IPS-NIHi7 (cell line): Measurements from ENCODE around the gene PREB.

Experiments
- DNase-seq: peaks from one replicate; pipeline ENCODE4 v3.0.0; 2012; ENCODE audit warnings: mixed read lengths; ENCODE audit errors: extremely low spot score

Gene PREB

GRCh38 chr2:27152796-27153464 is 18.5 kb upstream of the PREB start:
- no peak for DNase-seq

DNA sequence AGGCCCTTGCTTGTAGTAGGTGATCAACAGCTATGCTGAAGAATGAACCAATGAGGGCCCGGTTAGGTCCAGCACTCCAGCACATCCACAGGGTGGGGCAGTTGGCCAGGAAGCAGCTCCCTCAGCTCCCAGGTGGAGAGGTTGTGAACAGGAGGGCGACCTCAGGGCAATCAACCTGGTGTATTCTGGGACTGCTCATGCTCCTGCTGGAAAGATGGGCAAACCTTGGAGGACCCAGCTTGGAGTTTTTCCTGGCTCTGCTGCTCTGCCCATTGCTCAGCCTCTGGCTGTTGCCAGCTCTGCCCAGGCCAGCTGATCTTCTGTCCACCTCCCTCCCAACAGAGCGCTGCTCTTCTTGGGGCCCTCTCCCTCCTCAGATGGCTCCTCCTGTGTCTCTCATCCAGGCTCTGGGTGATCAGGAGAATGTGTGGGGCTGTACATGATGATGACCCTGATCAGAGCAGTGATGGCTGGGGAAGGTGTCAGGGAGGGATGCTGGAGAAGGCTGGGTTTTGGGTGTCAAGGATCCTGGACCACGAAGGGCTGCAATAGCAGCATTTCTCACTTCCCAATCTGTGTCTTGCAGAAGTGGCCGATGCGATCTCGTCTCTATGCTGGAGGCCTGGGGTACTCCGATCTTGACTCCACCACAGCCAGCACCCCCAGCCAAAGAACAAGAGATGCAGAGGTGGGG is 17.8 kb upstream of the PREB start:
- peak; percentile 64 for DNase-seq

DNA sequence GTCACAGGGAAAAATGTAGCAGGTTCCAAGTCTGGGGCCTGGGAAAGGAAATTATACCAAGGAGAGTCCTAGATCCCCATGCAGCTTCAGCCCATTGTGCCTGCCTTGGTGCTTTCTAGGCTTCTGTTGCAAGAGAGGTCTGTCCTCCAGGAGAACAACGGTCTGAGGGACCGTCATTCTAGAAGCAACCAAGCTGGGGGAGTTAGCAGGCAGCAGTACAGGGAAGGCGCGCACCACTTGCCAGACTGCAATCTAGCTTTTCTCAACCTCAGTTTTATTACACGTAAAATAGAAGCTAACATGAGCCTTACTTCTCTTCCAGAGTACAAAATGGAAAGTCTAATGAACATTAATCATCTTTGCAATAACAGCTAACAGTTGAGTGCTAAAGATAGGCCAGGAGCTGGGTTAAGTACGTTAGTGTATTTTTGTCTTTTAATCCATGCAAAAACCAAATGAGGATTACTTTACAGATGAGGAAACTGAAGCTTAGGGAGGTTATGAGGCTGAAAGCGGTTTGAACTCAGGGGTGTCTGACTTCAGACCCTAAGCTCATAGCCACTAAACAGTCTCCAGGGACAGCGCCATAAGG is 16.3 kb upstream of the PREB start:
- no peak for DNase-seq

DNA sequence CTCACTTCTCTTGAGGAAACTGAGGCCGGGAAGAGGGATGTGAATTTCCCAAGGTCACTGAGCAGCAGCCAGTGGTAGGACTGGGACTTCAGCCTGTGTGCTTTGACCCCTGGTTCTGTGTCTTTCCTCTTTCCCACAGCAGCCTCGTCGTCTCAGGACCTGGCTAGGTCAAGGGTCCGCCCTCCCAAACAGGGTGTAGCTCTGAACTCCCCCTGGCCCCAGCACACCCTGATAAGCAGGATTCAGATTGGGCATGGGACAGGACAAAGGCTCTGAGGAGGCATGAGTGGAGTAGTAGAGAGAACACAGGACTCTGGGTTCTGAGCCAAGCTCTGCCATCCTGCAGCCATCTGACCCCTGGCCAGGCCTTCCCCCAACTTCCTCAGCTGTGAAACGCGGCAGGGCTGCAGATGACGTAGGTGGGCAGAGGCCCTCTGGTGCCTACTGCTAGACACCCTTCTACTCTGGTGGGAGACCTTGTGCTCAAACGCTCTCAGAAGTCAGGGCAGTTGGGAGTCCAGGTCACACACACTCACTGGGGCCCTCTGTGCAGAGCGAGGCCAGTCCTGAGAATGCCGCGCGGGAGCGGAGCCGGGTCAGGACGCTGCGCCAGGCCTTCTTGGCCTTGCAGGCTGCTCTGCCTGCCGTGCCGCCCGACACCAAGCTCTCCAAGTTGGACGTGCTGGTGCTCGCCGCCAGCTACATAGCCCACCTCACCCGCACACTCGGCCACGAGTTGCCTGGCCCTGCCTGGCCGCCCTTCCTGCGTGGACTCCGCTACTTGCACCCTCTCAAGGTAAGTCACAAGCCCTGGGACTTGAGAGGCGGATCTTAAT is 15.4 kb upstream of the PREB start:
- no peak for DNase-seq

DNA sequence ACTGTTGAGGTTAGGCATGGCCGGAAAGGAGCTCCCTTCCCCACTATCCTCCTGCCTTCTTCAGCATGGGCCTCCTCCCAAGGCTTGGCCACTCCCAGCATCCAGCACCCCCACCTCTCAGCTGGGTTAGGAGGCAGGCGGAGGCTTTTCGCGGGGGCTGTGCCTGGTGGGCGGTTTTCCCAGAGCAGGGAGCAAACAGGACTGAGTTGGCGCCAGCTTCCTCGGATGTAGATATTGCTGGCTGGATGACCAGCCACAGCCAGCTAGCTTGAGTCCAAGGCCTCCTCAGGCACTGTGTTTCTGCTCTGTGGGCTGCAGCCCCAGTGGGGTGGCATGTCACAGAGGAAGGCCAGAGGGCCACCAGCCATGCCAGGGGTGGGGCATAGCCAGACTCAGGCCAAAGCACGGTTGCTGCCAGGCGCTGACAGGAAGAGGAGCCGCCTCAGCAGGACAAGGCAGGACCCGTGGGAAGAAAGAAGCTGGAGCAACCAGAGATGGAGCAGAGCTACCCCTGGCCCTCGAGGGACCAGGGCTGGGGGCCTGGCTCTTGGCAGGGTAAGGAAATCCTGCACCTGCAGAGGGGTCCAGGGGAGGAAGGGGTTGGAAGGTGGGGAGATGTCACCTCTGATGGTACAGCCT is 14.5 kb upstream of the PREB start, which contains the start of gene TCF23:
Gene TCF23, plus strand, starts transcription at position 204 of the 639 bp plus-strand sequence. Its CDS starts 130 bp downstream, at position 334.
- no peak for DNase-seq

DNA sequence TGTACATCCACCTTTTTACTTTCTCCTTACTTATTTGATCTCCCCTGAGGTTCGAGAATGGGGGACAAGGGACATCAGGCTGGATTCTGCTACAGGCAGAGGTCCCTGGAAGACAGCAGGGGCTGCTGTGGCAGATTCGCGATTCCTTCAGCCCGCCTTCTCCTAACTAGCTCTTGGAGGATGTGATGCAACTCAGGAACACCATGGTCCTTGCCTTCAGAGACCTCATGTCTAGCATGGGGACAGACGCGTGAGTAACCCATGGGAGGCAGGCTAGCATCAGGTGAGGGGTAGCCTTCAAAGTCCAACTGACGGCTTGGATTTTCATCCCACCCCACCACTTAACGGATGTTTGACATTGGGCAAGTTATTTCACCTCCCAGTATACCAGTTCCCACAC is 13.5 kb upstream of the PREB start:
- no peak for DNase-seq

DNA sequence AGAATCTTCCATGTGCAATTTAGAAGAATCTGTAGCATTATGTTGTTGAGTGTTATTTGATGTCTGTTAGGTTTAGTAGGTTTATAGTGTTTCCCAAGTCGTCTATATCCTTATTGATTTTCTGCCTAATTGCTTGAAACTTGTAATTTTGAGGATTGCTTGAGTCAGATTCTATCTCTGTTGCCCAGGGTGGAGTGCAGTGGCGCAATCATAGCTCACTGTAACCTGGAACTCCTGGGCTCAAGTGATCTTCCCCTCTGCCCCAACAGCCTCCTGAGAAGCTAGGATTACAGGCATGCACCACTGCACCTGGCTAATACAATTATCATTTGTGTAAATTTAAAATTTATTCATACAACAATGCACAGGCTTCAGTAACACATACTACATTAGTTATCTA is 11.2 kb upstream of the PREB start:
- DNase-seq: no peak

DNA sequence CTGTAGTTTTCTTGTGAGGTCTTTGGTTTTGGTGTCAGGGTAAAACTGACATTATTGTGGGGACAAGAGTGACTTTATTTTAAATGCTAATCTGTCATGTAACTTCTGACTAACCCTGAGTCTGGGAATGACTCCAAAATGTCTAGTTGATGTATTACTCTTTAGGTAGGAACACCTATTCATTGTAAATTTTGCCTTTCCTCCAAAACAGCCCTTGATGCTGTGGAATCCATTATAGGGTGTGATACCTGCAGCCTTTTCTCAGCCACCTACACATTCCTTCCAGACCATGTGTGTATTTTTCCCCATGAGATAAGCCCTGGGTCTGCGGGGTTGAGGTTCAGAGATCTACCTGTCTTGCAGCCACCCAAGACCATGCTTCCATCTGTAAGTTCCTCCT is 8.8 kb upstream of the PREB start:
- no peak for DNase-seq

- no peak for DNase-seq
Observed at GRCh38 chr2:27139310-27139709, 4.9 kb upstream of the PREB start, which contains the start of gene PRR30. Gene PRR30, minus strand, starts transcription at chr2:27139410. Its CDS starts 1,081 bp downstream, at chr2:27138329.

- no peak for DNase-seq
Observed at GRCh38 chr2:27138111-27138510, 3.7 kb upstream of the PREB start.

GRCh38 chr2:27137322-27137935 is 3.0 kb upstream of the PREB start:
- no peak for DNase-seq

DNA sequence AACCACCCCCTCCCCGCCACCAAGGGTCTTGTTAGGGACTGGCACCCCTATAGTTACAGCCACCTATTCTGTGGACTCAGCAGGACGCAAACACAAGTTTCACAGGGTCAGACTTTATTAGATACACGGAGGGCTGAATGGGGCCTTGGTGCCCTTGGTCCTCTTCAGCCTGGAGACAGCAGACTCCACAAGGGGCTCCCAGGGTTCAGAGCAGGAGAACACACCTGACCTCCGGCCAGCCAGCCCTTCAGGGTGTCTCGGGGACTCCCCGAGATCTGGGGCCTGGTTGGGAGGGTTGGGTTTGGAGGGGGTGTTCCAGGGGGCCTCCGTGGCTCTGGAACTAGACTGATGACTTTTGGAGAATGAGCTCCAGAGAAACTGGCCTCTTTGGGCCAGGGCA is 2.3 kb upstream of the PREB start:
- no peak for DNase-seq

- no peak for DNase-seq
Observed at GRCh38 chr2:27135478-27135955, 1.1 kb upstream of the PREB start.

DNA sequence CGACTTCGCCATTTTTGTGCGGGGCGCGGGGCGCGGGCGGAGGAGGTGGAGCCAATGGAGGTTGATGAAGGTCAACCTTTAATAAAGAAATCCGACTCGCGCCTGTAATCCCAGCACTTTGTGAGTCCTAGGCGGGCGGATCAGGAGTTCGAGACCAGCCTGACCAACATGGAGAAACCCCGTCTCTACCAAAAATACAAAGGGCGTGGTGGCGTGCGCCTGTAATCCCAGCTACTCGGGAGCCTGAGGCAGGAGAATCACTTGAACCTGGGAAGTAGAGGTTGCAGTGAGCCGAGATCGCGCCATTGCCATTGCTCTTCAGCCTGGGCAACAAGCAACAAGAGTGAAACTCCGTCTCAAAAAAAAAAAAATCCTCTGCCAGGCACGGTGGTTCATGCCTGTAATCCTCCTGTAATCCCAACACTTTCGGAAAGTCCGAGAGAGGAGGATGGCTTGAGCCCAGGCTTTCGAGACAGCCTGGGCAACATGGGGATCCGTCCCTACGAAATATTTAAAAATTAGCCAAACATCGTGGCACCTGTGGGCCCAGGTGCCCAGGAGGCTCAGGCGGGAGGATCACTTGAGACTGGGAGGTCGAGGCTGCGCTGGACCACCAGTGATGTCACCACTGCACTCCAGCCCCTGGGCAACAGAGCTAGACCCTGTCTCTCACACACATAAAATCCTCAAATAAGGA is 493 bp upstream of the PREB start:
- no peak for DNase-seq

GRCh38 chr2:27133195-27133875 is 1.1 kb downstream of the PREB start:
- DNase-seq: no peak

DNA sequence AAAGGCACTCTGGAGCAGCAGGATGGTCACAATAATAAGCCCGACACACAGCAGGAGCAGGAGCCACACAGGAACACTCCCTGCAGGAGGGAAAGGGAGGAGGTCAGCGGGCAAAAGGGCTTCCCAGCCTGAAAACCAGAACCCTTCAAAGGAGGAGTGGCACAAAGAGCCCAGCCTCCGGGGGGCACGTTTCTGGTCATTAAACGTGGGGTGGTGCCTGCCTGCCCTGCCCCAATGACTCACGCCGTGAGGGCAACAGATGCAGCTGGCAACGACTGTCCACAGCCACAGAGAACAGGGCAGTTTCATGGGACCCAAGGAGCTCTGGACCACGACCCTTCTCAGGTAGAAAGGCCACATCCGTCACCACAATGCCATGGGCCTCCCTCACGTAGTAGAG is 3.0 kb downstream of the PREB start:
- no peak for DNase-seq

GRCh38 chr2:27130396-27130795 is 4.0 kb downstream of the PREB start:
- DNase-seq: no peak

DNA sequence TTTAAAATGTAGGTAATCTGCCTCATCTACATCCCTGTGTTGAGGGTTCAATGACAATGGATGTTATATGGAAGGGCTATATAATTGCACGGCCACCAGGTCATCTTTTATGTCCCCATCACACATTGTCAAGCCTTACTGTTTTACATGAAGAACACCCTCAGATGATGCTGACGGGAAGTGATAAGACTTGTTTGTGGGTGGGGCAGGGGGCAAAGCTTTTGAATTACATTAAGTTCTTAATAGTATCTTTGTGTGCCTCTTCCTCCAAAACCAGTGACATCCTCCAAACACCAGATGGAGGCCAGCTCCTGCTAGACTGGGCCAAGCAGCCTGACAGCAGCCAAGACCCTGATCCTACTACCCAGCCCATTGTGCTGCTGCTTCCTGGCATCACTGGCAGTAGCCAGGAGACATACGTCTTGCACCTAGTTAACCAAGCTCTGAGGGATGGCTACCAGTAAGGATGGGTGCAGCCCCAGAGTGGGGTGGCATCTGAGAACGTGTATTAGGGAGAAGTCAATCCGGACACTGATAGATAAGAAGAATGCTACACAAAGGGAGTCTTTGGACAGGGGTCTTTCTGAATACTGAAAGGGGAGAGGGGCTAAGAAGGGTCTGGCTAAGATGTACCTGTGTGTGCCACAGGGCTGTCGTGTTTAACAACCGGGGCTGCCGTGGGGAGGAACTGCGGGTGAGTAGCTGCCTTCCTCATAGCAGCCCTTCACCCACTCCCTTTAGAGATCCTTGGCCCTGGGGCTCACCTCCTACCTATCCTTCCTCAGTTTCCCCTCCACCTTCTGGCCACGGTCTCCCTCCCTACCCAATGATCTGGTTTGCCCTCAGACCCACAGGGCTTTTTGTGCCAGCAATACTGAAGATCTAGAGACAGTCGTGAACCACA is 5.5 kb downstream of the PREB start:
- DNase-seq: no peak
